Measurements from ENCODE around the gene CNIH1. TPM values are rescaled to one million over a fixed set of nuclear protein-coding genes. Genes with fewer than 3 reads are reported as not detected.
A peak's percentile ranks its signal among the peaks of the same experiment; 100 is the strongest.

Gene CNIH1
- total RNA-seq, 1 donor from 2014 or later: 130 TPM

DNA sequence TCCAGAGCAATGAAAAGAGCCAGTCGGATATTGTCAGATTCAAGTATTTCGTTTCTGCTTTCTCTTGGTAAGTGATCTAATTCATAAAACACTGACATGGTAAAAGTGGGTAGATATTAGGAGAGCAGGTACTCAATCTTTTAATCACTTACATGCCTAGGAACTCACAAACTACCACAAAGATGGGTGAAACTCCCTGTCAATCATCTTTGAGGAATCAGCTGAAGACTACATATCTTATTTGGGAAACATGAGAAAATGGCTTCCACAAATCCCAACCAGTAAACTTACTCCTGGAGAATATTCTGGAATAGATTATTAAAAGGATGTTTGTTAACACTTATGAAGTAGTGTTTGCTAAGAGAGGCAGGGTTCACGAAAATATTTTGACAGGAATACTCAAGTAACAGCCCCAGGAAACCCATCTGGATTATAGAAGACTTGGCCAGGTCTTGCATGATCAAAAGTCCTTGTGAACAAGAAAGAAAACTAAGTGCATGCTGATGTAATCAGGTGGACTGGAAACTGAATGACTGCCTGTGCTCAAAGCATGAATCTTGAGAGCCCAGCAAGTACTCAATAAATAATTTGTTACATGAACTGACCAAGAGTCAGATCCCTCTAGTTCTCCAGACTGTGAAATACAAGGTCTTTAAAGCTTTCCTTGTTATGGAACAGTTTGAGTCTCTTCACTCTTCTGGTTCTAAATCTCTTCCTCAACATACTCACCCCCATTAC is 15.5 kb downstream of the CNIH1 start:
- no peaks in the 10 kb centered on the region for H3K9me3 Mint-ChIP-seq (ENCODE audit: unreplicated experiment)

DNA sequence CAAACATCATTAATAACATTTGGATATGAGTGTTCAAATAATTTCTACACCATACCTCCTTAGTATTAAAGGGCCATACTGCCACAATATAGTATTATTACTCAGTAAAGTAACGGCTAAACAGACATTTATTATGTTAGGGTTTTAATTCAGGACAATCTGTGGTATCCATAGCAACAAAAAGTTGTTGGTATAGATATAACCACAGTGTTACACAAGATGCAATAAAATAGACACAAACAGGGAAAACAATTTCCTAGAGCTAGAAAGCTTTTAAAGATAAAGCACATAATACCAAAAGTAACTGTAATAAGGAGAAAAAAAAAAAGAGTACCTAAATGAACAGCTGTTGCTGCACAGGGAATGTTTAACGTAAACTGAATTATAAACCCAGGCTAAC is 16.1 kb downstream of the CNIH1 start:
- Mint-ChIP-seq H3K27ac (ENCODE audit: unreplicated experiment) (no peak overlapping the region), H3K27me3 (ENCODE audit: unreplicated experiment) (no peaks in the 10 kb centered on the region), H3K4me1 (ENCODE audit: unreplicated experiment) (peaks cover 6% of the 10 kb centered on the region), H3K9me3 (ENCODE audit: unreplicated experiment) (no peaks in the 10 kb centered on the region), H3K4me3 (ENCODE audit: unreplicated experiment) (no peak overlapping the region), H3K36me3 (ENCODE audit: unreplicated experiment) (peaks cover 32% of the 10 kb centered on the region)
- TF ChIP-seq, protein P1, sequence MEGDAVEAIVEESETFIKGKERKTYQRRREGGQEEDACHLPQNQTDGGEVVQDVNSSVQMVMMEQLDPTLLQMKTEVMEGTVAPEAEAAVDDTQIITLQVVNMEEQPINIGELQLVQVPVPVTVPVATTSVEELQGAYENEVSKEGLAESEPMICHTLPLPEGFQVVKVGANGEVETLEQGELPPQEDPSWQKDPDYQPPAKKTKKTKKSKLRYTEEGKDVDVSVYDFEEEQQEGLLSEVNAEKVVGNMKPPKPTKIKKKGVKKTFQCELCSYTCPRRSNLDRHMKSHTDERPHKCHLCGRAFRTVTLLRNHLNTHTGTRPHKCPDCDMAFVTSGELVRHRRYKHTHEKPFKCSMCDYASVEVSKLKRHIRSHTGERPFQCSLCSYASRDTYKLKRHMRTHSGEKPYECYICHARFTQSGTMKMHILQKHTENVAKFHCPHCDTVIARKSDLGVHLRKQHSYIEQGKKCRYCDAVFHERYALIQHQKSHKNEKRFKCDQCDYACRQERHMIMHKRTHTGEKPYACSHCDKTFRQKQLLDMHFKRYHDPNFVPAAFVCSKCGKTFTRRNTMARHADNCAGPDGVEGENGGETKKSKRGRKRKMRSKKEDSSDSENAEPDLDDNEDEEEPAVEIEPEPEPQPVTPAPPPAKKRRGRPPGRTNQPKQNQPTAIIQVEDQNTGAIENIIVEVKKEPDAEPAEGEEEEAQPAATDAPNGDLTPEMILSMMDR (IDR thresholded peaks at IDR 0.05): no peak
- DNase-seq (ENCODE audit: extremely low spot score, unreplicated experiment): no peak

More for the DNA sequence above, 15.5 kb downstream of the CNIH1 start:
- Mint-ChIP-seq H3K27ac (ENCODE audit: unreplicated experiment) (no peak overlapping the region), H3K36me3 (ENCODE audit: unreplicated experiment) (peaks cover 32% of the 10 kb centered on the region), H3K4me3 (ENCODE audit: unreplicated experiment) (no peak overlapping the region), H3K27me3 (ENCODE audit: unreplicated experiment) (no peaks in the 10 kb centered on the region), H3K4me1 (ENCODE audit: unreplicated experiment) (peaks cover 1% of the 10 kb centered on the region)
- DNase-seq (ENCODE audit: extremely low spot score, unreplicated experiment): no peak
- TF ChIP-seq, protein P1 (IDR thresholded peaks at IDR 0.05): no peak

DNA sequence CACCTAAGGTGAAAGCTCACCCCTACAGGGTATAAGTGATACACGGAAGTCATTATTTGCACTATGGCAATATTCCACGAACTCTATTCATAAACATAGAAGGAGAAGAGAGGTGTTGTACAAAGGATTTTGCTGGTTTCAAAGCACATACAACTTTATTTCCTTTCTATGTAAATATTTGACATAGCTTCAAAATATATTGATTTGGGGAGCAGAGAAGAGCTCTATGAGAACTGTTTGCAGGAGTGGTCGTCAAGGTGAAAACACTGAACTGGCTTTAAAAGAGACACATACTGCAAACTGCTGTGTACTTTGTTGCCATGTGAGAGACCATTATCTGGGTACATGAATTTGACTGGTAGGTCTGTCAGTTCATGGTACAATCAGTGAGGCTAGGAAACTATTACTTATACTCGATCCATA is 16.7 kb downstream of the CNIH1 start:
- Mint-ChIP-seq H3K27me3 (ENCODE audit: unreplicated experiment) (no peaks in the 10 kb centered on the region), H3K9me3 (ENCODE audit: unreplicated experiment) (no peaks in the 10 kb centered on the region), H3K4me1 (ENCODE audit: unreplicated experiment) (peaks cover 6% of the 10 kb centered on the region), H3K4me3 (ENCODE audit: unreplicated experiment) (no peak overlapping the region), H3K27ac (ENCODE audit: unreplicated experiment) (no peak overlapping the region), H3K36me3 (ENCODE audit: unreplicated experiment) (peaks cover 30% of the 10 kb centered on the region)
- DNase-seq (ENCODE audit: extremely low spot score, unreplicated experiment): no peak
- TF ChIP-seq, protein P1 (IDR thresholded peaks at IDR 0.05): no peak

DNA sequence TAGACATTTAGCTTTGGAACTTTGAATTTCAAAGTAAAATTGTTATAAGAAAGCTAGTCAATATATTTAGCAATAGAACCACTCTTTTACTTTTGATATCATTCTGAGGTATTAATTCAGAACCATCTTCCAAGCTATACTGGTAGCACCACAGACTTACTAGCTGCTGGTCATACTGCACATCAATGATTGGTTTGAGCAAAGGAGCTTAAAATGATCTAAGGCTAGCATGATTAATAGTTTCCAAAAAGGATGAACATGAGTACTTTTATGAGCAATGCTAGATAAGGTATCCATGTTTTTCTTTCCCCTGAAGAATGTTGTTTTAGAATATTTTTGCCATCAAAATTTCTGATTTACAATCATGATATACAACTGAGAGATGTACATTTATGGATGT is 17.2 kb downstream of the CNIH1 start:
- peaks cover 25% of the 10 kb centered on the region for H3K36me3 Mint-ChIP-seq (ENCODE audit: unreplicated experiment)
- TF ChIP-seq, protein P1 (IDR thresholded peaks at IDR 0.05): no peak
- H3K4me1 Mint-ChIP-seq (ENCODE audit: unreplicated experiment): peaks cover 6% of the 10 kb centered on the region
- no peaks in the 10 kb centered on the region for H3K27me3 Mint-ChIP-seq (ENCODE audit: unreplicated experiment)
- no peak overlapping the region for H3K27ac Mint-ChIP-seq (ENCODE audit: unreplicated experiment)
- no peak for DNase-seq (ENCODE audit: extremely low spot score, unreplicated experiment)
- no peaks in the 10 kb centered on the region for H3K9me3 Mint-ChIP-seq (ENCODE audit: unreplicated experiment)
- H3K4me3 Mint-ChIP-seq (ENCODE audit: unreplicated experiment): no peak overlapping the region

DNA sequence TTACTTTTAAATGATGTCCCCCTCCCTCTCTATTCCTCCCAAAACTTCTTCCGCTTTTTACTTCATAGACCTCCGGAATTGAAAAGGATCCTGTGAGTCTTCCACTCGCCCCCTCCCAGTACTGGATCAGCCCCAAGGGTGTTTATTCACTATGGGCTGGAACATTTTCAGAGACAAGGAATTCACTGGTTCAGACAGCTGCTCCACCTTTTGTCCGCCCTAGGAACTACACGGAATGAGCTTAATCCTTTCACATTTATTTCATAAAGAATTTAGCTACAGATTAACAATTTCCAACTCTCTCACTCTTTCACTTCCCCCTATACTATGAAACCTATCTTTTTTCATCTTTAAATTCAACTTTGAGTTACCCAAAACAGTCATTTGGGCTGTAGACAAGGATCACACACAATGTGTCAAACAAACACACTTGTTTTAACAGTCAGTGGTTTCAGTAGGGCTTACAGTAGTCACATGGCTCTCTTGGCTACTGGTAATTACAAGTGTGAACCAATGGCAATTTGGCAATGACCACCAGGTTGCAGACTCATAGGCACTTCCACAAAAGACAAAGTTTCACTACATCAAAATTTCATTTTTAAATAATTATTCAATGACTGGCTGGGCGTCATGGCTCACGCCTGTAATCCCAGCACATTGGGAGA is 20.6 kb downstream of the CNIH1 start:
- Mint-ChIP-seq H3K9me3 (ENCODE audit: unreplicated experiment) (no peaks in the 10 kb centered on the region), H3K4me1 (ENCODE audit: unreplicated experiment) (peaks cover 6% of the 10 kb centered on the region), H3K36me3 (ENCODE audit: unreplicated experiment) (peaks cover 11% of the 10 kb centered on the region), H3K27me3 (ENCODE audit: unreplicated experiment) (no peaks in the 10 kb centered on the region), H3K27ac (ENCODE audit: unreplicated experiment) (peak overlapping the region; percentile 61), H3K4me3 (ENCODE audit: unreplicated experiment) (peak overlapping the region; percentile 34)
- no peak for DNase-seq (ENCODE audit: extremely low spot score, unreplicated experiment)
- TF ChIP-seq, protein P1 (IDR thresholded peaks at IDR 0.05): peak; percentile 68

All from osteocyte (in vitro differentiated cells).